ENCODE data around the gene ATG9A.

The ATG9A gene

DNA sequence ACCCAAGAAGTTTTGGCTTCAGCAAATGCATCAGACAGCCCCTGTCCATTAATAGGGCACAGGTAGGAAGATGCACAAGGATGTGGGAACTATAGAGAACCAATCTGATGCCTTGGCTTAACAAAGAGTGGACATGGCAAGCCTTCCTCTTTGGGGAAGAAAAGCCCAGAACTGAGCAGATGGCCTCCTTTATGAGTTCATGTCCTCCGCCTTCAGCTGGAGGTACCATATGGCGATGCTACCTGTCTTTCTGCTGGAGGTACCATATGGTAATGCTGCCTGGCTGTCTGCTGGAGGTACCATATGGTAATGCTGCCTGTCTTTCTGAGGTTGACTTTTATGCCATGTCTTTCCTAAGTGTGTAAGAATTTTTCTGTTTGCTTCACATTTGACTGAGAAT lies 45.3 kb downstream of the ATG9A start:
- H3K9me2 ChIP-seq (replicated peaks; ENCODE audit: insufficient read depth, low read length) = no peaks in the 10 kb centered on the region
- H3K4me2 ChIP-seq (ENCODE audit: low read depth, low read length, poor library complexity, severe bottlenecking) = no peak overlapping the region
- H3K9me3 ChIP-seq (ENCODE audit: insufficient read depth, low read length) = no peaks in the 10 kb centered on the region
- no peak overlapping the region for H3K4me3 ChIP-seq (ENCODE audit: insufficient read depth, low read length, poor library complexity, severe bottlenecking)
- no peak overlapping the region for H2AFZ ChIP-seq (ENCODE audit: low read depth, low read length, severe bottlenecking)
- no peaks in the 10 kb centered on the region for H3K36me3 ChIP-seq (ENCODE audit: low read length)
- H3K27ac ChIP-seq (ENCODE audit: low read depth, low read length) = no peak overlapping the region
- H4K20me1 ChIP-seq (ENCODE audit: low read depth, low read length) = no peaks in the 10 kb centered on the region
- peaks cover 13% of the 10 kb centered on the region for H3K79me2 ChIP-seq (ENCODE audit: insufficient read depth, low read length)
- no peak overlapping the region for H3K9ac ChIP-seq (ENCODE audit: low read length)
- TF ChIP-seq, protein P1, sequence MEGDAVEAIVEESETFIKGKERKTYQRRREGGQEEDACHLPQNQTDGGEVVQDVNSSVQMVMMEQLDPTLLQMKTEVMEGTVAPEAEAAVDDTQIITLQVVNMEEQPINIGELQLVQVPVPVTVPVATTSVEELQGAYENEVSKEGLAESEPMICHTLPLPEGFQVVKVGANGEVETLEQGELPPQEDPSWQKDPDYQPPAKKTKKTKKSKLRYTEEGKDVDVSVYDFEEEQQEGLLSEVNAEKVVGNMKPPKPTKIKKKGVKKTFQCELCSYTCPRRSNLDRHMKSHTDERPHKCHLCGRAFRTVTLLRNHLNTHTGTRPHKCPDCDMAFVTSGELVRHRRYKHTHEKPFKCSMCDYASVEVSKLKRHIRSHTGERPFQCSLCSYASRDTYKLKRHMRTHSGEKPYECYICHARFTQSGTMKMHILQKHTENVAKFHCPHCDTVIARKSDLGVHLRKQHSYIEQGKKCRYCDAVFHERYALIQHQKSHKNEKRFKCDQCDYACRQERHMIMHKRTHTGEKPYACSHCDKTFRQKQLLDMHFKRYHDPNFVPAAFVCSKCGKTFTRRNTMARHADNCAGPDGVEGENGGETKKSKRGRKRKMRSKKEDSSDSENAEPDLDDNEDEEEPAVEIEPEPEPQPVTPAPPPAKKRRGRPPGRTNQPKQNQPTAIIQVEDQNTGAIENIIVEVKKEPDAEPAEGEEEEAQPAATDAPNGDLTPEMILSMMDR (IDR thresholded peaks at IDR 0.05; ENCODE audit: insufficient read depth, low read length, poor library complexity, severe bottlenecking) = no peak
- no peak for TF ChIP-seq EZH2phosphoT487 (conservative IDR thresholded peaks at IDR 0.05; ENCODE audit: low read length)
- no peaks in the 10 kb centered on the region for H3K27me3 ChIP-seq (ENCODE audit: low read length)
- H3F3A ChIP-seq (ENCODE audit: insufficient read depth) = no peaks in the 10 kb centered on the region

DNA sequence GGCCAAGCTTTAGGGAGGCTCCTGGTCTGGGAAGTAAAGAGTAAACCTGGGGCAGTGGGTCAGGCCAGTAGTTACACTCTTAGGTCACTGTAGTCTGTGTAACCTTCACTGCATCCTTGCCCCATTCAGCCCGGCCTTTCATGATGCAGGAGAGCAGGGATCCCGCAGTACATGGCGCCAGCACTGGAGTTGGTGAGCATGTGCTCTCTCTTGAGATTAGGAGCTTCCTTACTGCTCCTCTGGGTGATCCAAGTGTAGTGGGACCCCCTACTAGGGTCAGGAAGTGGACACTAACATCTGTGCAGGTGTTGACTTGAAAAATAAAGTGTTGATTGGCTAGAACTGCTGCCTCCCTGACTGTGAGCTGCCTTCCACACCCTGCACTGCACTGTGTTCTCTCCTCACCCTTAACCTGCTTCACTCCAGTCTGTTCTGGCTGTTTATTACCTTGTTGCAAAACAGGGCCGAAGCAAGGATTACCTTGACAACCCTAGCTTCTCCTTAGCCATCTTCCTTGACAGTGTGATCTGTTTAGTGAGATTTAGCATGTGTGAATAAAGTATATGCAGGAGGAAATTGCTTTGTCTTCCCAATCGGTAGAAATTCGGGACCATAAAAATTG lies 46.2 kb downstream of the ATG9A start:
- Histone ChIP-seq H3K4me2 (ENCODE audit: low read depth, low read length, poor library complexity, severe bottlenecking) (no peak overlapping the region), H3K4me3 (ENCODE audit: insufficient read depth, low read length, poor library complexity, severe bottlenecking) (no peak overlapping the region), H3K9ac (ENCODE audit: low read length) (no peak overlapping the region), H3K79me2 (ENCODE audit: insufficient read depth, low read length) (peaks cover 20% of the 10 kb centered on the region), H4K20me1 (ENCODE audit: low read depth, low read length) (no peaks in the 10 kb centered on the region), H3F3A (ENCODE audit: insufficient read depth) (no peaks in the 10 kb centered on the region), H3K36me3 (ENCODE audit: low read length) (no peaks in the 10 kb centered on the region), H3K27ac (ENCODE audit: low read depth, low read length) (no peak overlapping the region), H3K9me3 (ENCODE audit: insufficient read depth, low read length) (no peaks in the 10 kb centered on the region), H3K9me2 (replicated peaks; ENCODE audit: insufficient read depth, low read length) (no peaks in the 10 kb centered on the region), H2AFZ (ENCODE audit: low read depth, low read length, severe bottlenecking) (no peak overlapping the region), H3K27me3 (ENCODE audit: low read length) (no peaks in the 10 kb centered on the region)
- TF ChIP-seq, protein P1 (IDR thresholded peaks at IDR 0.05; ENCODE audit: insufficient read depth, low read length, poor library complexity, severe bottlenecking) = no peak
- TF ChIP-seq EZH2phosphoT487 (conservative IDR thresholded peaks at IDR 0.05; ENCODE audit: low read length) = no peak

- H3K9ac ChIP-seq (ENCODE audit: low read length) = no peak overlapping the region
- no peaks in the 10 kb centered on the region for H3K27me3 ChIP-seq (ENCODE audit: low read length)
- H3K4me2 ChIP-seq (ENCODE audit: low read depth, low read length, poor library complexity, severe bottlenecking) = no peak overlapping the region
- peaks cover 4% of the 10 kb centered on the region for H3F3A ChIP-seq (ENCODE audit: insufficient read depth)
- peaks cover 20% of the 10 kb centered on the region for H3K79me2 ChIP-seq (ENCODE audit: insufficient read depth, low read length)
- no peaks in the 10 kb centered on the region for H3K9me2 ChIP-seq (replicated peaks; ENCODE audit: insufficient read depth, low read length)
- H3K27ac ChIP-seq (ENCODE audit: low read depth, low read length) = no peak overlapping the region
- no peaks in the 10 kb centered on the region for H3K9me3 ChIP-seq (ENCODE audit: insufficient read depth, low read length)
- TF ChIP-seq EZH2phosphoT487 (conservative IDR thresholded peaks at IDR 0.05; ENCODE audit: low read length) = no peak
- TF ChIP-seq, protein P1 (IDR thresholded peaks at IDR 0.05; ENCODE audit: insufficient read depth, low read length, poor library complexity, severe bottlenecking) = no peak
- no peak overlapping the region for H3K4me3 ChIP-seq (ENCODE audit: insufficient read depth, low read length, poor library complexity, severe bottlenecking)
- no peaks in the 10 kb centered on the region for H4K20me1 ChIP-seq (ENCODE audit: low read depth, low read length)
- no peaks in the 10 kb centered on the region for H3K36me3 ChIP-seq (ENCODE audit: low read length)
- no peak overlapping the region for H2AFZ ChIP-seq (ENCODE audit: low read depth, low read length, severe bottlenecking)
These were observed 46.9 kb downstream of the ATG9A start for GRCh38 chr2:219182331-219183150.

All from SU-DHL-6 (cell line).